DMS114 treated with DMSO at 0.1 percent for 48 hours (cell line): ENCODE results near the gene PDLIM7.

Experiments
- DNase-seq: peaks from one replicate; lab custom pipeline; 2025; ENCODE audit not compliant: unreplicated experiment; lab: John Stamatoyannopoulos, UW

Gene PDLIM7

DNA sequence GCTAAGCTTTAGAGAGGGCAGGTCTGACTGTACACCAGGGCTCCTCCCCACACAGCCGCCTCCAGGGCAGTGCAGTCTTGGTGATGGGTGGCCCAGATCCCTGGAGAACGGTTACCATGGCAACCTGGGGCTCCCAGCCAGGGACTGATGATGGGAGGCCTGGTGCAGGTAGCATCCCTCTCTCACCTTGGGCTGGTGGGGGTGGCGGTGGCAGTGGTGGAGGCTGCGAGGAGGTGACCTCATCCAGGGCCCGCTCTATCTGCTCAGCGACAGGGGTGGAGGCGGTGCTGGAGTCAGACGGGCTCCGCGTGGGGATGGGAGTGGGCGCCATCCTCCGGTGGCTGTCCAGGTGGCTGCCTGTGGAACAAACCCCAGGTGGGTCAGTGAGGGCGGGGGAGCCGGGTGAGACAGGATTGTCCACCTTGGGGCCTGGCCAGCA, 38.5 kb downstream of the PDLIM7 start:
- no peak for DNase-seq

DNA sequence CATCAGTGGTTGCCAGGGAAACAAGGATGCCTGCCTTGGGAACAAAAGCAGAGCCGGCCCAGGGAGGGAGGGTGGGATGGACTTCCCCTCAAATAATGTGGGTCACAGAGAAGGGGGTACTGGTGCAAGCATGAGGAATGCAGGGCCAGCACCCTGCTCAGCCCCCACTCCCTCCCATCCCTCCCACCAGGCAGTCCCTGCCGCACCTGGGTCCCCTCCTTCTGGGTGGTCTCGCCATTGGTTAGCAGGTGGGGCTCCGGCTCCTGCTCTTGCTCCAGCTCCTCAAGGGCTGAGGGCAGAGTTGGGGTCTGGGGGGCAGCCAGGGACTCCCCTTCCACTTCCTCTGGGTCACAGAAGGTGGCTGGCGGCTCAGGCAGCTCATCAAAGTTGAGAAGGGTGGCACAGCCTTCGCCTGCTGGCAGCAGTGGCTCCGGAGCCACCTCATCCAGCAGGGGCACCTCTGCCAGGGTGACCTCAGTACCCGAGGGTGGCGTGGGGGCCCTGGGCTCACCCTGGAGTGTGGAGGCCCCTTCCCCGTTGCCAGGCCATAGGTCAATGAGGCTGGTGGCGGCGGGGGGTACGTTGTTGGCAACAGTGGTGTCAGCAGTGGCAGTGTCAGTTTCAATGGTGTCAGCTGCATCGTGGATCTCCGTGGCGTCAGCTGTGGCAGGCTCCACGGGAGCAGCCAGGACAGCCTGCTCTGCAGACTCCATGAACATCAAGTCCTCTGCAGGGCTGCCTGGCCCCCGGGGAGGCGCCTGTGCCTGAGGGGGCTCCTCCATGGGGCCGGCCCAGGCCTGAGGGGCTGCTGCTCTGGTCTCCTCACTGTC, 39.3 kb downstream of the PDLIM7 start:
- no peak for DNase-seq

DNA sequence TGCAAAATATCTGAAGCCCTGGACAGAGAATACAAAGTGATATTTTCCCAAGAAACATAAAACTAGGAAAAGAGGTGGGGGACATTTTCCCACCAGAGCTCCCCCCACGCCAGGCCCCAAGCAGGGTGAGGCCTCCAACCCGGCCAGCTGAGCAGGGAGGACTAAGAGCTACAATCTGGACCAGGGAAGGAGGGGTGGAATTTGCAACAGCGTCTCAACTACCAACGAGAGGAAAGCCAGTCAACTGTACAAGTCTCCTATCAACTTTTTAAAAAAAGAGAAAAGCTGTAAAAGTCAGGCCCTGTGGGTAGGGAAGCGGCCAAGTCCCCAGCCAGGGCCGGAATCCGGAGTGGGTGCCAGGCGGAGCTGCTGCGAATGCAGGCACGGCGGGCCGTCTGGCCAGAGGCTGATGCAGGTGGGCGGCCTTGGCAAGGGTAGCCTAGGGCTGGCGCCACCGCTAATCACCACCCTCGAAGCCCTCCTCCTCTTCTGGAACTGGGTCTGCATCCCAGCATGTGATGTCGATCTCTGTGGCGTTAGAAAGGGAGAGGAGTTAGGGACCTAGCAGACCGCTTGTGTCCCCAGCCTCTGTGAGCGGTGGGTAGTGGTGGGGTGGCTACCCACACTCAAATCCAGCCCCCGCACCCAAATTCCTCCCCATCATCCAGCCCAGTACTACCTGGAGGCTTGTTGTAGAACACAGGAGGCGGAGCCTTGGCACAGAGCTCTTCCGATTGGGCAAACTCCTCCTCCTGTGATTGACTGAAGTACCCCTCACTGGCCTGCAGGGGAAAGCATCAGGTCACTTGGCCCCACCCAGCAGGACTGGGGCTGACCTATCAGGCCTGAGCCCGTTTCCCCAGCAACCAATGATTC, 40.2 kb downstream of the PDLIM7 start:
- DNase-seq: peak; percentile 95

DNA sequence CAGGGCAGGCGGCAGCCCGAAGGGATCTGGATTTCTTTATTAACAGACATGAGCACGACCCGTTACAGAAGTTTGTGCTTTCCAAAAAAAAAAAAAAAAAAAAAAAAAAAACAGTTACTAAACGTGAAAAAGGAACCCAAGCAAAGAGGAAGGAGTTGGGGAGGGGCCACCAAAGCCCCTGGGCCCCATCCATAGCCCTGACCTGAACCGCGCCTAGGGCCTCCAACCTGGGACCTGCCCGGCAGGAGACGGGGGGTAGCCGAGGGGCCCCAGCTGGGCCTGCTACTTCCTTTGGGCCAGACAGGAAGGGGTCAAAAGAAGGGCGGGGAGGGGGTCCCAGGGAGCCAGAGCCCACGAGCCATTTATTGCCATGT, 40.8 kb downstream of the PDLIM7 start:
- DNase-seq: no peak

DNA sequence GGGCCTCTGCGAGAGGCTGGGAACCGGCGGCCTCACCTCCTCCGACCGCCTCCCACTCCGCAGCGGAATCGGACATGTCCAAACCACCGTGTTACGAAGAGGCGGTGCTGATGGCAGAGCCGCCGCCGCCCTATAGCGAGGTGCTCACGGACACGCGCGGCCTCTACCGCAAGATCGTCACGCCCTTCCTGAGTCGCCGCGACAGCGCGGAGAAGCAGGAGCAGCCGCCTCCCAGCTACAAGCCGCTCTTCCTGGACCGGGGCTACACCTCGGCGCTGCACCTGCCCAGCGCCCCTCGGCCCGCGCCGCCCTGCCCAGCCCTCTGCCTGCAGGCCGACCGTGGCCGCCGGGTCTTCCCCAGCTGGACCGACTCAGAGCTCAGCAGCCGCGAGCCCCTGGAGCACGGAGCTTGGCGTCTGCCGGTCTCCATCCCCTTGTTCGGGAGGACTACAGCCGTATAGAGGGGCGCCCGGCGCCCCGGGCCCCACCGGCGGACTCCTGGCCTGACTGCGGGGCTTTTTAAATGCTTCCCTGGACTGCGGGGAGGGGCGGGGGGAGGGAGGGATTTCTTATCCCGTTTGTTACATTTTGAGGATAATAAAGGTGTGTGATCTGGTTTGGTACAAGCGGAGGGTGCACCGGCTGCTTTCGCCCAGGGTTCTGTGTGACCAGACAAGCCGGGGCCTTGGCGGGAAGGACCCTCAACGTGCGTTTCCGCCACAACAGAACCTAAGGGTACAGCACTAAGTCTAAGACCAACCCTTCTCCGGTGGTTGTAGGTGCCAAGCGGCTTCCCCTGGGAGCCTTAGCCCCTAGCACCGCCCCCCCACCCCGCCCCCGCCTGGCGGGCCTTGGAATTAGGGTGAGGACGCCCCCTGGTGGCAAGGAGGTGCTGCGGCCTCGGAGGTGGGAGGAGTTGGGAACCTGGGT, 41.5 kb downstream of the PDLIM7 start:
- DNase-seq: peak; percentile 84

DNA sequence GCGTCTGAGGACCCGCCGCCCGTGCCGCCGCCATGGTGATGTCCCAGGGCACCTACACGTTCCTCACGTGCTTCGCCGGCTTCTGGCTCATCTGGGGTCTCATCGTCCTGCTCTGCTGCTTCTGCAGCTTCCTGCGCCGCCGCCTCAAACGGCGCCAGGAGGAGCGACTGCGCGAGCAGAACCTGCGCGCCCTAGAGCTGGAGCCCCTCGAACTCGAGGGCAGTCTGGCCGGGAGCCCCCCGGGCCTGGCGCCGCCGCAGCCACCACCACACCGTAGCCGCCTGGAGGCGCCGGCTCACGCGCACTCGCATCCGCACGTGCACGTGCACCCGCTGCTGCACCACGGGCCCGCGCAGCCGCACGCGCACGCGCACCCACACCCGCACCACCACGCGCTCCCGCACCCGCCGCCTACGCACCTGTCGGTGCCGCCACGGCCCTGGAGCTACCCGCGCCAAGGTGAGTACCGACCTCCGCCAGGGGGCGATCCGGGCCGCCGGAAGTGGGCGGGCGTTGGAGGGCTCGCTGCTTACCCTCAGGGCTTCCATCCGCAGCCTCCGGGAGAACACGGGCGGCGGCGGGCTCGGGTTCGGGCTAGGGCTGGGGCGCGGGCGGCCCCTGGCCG, 42.3 kb downstream of the PDLIM7 start:
- peak; percentile 62 for DNase-seq

DNA sequence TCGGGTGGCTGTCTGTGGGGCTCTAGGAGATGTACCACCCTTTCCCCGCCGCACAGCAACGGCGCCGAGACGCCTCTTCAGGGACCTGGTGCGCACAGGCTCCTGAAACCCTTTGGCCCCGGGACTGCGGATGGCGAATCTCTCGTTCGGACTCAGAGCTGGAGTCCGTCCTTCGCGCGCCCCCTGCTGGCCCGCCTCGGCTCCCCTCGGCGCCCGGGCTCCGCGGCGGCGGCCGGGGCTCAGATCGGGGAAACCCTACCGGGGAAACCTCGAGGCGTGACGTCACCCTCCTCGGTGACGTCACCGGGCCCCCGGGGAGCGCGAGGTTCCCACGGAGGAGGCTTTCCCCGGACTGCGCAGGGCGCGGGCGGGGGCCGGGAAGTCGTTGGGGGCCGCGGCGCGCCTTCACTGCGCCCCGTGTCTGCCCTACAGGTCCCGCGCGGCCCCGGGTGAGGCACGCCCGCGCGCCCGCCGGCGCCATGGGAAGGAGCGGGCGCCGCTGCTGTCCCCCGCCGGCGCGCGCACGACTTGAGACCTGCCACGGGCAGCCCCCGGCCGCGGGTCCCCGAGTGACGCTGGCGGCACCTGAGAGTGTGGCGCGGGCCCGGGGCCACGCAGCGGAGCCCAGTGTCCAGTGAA, 42.9 kb downstream of the PDLIM7 start:
- DNase-seq: peak; percentile 76

DNA sequence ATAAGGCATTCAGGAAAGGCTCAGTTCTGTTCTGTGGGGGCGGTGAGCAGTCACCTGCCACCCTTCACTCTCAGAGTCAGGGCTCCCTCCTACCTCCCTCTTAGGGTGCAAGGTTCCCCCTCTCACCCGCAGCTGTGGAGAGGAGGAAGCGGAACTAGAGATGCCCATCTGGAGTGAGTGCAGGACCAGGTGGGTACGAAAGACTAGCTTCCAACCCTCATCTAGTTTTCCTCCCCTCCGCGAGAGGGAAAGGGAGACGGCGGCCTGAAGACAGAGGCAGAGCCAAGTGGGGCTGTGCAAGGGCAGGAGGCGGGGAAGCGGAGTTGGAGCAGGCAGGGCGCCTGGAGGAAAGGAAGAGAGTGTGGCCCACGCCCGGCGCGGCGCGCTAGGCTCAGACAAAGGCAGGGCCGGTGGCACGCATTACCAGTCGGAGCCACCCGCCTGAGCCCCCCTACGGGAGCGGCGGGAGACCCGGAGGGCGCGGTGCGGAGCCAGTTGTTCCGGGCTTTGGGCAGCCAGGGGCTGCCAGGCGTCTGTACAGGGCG, 43.5 kb downstream of the PDLIM7 start:
- DNase-seq: no peak

DNA sequence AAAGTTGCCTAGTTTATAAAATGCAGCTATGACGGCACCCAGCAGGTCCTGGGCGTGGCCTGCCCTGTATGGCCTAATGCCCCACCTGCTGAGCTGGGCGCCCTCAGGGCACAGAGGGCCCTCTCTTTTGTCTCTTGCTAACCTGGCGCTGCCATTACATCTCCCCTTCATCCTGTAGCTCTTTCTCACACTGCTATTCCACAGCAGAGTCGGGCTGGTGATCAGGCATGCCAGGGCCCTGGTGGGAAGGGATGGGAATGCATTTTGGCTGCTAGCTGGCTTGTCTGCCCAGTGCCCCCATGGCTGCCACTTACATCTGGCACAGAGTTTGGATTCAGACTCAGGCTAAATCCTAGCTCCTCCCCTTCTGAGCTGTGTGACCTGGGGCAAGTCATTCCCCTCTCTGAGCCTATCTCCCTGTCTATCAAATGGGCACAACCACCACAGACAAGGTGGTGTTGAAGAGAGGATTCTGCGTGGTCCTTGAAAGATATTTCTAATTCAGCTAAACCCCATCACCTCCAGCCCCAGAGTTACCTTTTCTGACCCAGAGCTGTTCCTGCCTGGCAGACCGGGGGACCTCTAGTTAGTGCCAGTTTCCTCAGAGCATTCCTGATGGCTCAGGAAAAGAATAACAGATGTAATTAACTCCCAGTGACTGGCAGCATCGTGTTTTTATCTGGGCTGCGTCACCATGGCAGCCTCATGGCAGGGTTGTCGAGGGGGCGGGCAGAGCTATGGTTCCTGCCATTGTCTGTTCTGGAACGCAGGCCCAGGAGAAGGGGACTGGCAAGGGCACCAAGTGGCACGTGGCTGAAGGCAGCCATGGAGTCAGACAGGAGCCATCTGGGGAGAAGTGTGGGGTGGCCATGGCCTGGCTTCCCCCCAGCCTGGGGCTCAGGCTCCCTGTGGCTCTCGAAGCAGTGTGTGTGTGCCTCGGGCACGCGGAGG, 44.4 kb downstream of the PDLIM7 start:
- DNase-seq: no peak

DNA sequence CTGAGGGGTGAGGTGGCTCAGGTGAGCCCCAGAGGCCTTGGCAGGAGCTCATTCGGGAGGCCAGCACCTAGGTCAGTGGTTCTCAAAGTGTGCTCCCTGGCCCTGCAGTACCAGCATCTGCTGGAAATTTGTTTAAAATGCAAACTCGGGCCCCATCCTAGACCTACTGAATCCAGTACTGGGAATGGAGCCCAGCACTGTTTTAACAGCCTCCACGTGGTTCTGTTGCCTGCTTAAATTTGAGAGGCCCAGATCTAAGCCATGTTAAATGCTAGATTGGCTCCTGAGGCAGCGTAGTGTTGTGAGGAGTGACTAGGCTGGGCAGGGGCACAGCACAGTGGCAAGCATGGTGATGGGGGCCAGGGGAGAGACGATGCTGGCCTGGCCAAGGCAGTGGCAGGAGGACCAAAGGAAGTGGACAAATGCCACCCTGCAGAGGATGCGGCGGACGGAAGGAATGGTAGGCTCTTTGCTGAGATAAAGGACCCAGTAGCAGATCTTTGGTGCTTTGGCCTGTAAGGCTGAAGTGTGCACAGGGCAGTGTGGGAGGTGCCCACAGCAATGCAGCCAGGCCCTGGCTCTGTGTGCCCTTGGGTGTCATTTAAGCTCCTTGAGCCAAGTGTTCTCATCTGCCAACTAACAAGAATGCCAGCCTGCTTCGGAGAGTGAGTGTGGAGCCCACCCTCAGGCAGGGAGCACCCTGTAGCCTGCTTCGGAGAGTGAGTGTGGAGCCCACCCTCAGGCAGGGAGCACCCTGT, 46.6 kb downstream of the PDLIM7 start:
- no peak for DNase-seq

DNA sequence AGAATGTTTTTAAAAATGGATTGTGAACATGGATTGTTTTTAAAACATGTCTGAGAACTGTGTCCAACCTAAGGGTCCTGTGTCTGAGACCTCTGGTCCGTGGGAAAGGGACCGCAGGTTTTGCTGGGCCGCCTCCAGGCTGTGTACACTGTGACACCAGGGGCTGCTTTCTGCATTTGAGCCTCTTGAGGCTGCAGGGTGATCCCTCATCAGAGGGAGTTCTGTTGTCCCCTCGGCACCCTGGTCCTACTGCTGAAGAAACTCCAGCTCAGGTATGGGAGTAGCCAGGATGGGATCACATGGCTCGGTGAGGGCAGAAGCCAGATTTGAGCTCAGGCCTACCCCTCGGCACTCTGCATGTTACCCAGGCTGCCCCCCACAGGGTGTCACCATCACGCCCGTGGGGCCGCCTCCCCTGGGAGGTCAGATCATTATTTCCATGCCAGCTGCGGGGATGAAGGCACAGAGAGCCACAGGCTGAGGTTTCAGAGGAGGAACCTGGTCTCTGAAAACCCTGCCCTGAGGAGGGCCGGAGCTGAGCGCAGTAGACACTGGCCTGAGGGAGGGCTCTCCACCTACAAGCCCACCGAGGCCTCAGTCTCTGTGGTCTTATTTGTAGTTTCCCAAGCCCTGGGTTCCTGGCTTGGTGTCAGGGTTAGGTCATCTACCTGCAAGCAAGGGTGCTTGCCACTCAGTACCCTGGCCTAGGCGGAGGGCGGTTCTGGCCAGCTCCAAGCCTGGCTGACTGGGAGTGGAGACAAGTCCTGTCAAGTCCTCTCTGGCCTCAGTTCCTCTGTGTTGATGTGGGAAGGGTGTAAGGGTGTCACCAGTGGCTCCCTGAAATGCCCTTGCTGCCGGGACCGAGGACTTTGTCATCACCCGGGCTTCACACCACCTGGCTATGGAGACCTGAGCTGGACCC, 48.0 kb downstream of the PDLIM7 start:
- no peak for DNase-seq

DNA sequence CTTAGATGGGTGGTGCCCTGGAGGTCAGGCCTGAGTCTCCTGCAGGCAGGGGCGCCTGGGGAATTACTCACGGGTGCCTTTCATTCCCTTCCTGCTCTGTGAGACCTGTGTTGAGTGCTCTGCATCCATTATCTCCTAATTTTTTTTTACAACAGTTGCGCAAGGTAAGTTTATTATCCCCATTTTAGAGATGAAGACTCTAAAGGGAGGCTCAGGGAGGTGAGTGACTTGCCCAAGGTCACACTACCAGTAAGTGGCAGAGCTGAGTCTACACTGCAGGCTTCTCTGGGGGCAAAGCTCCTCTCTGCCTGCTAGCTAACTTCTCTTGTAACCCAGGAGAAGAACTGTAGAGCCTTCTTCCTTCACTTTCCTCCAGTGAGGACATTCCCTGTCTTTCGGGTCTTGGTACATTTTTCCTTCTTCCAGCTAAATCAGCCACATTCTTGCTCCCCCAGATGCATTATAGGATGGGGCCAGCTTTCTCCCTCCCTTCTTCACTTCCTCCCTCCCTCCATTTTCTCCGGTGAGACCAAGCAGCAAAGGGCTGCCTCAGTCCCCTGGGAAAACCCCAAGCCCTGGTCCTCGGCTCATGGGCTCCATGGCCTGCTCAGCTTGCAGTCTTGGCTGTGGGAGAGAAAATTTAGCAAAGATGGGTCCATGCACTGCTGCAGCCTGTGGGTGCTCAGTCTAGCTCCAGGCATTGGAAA, 49.0 kb downstream of the PDLIM7 start:
- no peak for DNase-seq

DNA sequence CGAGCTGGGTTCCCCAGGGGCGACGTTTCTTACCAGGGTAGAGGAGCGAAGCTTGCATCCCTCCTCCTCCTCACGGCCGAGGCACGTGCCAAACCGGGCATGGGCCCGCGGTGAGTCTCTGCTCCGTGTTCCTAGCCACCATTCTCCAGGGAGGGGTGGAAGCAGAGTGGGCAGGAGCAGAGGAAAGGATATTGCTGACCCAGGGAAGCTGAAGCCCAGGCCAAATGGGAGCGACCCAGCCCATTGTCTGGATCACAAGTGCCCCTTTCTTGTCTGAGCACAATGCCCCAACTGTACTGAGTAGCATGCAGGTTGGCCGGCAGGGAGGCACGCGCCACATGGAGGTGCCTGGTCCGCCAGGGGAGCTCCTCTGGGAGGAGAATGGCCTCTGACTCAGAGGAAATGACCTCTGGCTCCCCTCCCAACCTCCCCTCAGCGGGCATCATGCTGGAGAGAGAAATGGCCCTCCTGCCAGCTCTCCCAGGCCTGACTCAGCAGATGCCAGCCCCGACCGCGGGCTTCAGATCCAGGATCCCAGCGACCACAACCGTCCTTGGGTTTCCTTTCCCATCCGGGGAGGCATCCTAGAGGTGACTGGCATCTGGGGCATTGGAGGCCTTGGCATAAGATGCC, 49.7 kb downstream of the PDLIM7 start:
- no peak for DNase-seq

DNA sequence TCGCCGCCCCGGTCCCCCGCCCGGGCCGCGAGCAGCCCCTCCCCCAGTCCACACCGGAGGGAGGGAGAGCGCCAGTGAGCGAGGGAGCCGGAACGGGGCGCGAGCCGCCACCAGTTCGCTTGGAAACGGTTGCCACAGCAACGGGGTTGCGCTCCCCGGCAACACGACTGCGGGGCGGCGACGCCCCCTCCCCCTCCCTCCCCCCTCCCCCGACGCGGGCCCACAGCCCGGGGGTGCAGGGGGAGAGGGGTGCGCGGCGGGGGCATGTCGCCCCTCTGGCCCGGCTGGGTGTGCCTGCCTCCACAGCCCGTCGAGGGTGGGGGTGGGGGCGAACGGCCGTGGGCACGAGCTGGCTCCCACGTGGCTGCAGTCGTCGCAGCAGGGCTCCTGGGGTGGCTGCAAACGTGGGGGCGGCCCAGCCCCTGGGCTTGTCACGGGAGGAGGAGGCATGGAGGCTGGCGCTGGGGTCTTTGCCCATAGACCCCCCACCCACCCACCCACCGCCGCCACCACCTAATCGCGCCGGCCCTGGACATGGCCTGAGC, 50.3 kb downstream of the PDLIM7 start:
- DNase-seq: no peak

DNA sequence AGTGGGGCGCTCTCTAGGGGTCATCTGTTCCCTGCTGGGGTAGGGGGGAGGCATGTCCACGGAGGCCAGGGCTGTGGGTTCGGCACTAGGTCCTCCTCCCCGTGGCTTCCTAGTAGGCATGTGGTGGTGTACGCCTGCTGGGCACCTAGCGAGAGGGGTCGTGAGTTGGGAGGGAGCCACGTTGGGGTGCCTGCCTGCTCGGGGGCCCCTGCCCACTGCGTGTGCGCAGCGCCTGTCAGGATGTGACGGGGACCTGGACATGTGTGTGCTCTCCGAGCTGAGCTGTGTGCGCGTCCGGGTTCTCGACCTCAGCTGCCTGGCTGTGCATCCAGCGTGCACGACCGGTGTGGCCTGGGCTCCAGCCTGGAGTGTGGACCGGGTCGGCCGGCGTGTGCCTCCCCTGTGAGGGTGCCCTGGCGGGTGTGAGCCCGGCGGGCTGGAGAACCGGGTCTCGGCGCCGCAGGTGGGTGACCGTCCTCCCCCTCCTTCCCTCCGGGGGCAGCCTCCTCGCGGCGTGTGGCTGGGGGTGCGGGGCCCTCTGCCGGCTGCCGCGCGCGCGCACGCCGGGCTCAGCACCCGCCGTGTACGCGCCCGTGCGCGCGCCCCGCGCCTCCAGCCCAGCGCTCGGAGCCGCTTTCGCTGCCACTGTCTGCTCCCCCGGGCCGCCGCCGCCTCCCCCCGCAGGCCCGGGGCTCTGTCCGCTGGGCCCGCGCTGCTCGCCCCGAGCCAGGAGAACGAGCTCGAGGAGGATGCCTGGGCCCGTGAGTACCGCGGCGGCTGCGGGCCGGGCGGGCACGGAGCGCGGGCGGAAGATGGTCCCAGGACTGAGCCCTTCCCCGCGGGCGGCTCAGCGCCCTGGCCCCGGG, 51.0 kb downstream of the PDLIM7 start, which contains the start of gene PRR7:
TSS of gene PRR7 (plus strand) at position 615 of the 866 bp plus-strand sequence. CDS start 8,254 bp downstream, outside the sequence.
- peak; percentile 45 for DNase-seq
